IgD-negative memory B cell (primary cell): Measurements from ENCODE around the gene ITGB6. TPM values are rescaled to one million over a fixed set of nuclear protein-coding genes. Genes with fewer than 3 reads are reported as not detected.

Source experiments
- H3K27ac Mint-ChIP-seq, 3 donors: one replicate each; pipeline ENCODE4 v1.8.0; 2020 to 2022; ENCODE audit warnings: mild to moderate bottlenecking in 3 of 3, mixed read lengths in 3 of 3, moderate library complexity in 1 of 3
- H3K27me3 Mint-ChIP-seq: one replicate; pipeline ENCODE4 v1.8.0; 2021; ENCODE audit warnings: mixed read lengths
- H3K36me3 Mint-ChIP-seq: one replicate; pipeline ENCODE4 v1.8.0; 2020; ENCODE audit warnings: mild to moderate bottlenecking, mixed read lengths
- H3K4me1 Mint-ChIP-seq, 3 donors: one replicate each; pipeline ENCODE4 v1.8.0; 2020 to 2022; ENCODE audit warnings: mixed read lengths in 3 of 3, mild to moderate bottlenecking in 1 of 3
- H3K4me3 Mint-ChIP-seq, 4 donors: one replicate each; pipeline ENCODE4 v1.8.0; 2020 to 2022; ENCODE audit warnings: mild to moderate bottlenecking in 4 of 4, mixed read lengths in 4 of 4, moderate library complexity in 3 of 4
- H3K9me3 Mint-ChIP-seq, 3 donors: one replicate each; pipeline ENCODE4 v1.8.0; 2020 to 2021; ENCODE audit warnings: mixed read lengths in 3 of 3, mild to moderate bottlenecking in 1 of 3
- polyA plus RNA-seq: library from polyadenylated mRNA; unstranded; fragments of 300-500 nt; fragmentation: Illumina TruSeq; gene quantifications from one replicate; pipeline ENCODE4 v1.2.3, GENCODE V29; 2021

The ITGB6 gene
- polyA plus RNA-seq, 1 donor from 2014 or later = not detected

GRCh38 chr2:160057356-160057755 lies 142.7 kb downstream of the ITGB6 start:
- Mint-ChIP-seq H3K27me3 (peaks cover 22% of the 10 kb centered on the region), H3K27ac (no peak overlapping the region), H3K4me1 (no peaks in the 10 kb centered on the region)

DNA sequence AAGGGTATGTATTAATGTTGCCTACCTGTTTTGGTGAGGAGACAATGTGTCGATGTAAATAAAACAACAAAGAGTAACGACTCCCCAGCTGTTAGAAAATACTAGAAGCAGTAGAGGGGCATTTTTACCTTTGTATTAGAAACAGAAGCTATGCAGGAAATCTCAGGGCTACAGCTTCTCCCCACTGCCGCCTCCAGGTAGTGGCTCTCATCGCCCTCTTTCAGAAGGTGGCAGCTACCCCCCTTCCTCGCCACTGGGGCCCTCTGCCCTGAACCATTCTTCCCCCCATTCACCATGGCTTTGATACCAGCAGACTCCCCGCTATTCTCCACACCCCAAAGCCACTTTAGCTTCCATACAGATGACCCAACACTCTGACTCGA lies 144.4 kb downstream of the ITGB6 start:
- H3K4me1 Mint-ChIP-seq = no peaks in the 10 kb centered on the region
- peaks cover 0 to 1% (median 0%) of the 10 kb centered on the region in 3 donors for H3K9me3 Mint-ChIP-seq
- H3K36me3 Mint-ChIP-seq = peaks cover 2% of the 10 kb centered on the region
- no peak overlapping the region for H3K27ac Mint-ChIP-seq
- no peak overlapping the region for H3K4me3 Mint-ChIP-seq
- H3K27me3 Mint-ChIP-seq = peaks cover 18% of the 10 kb centered on the region

More at GRCh38 chr2:160057356-160057755, 142.7 kb downstream of the ITGB6 start:
- Mint-ChIP-seq H3K4me3 (no peak overlapping the region), H3K9me3 (peaks cover 0 to 1% (median 0%) of the 10 kb centered on the region in 3 donors), H3K36me3 (peaks cover 2% of the 10 kb centered on the region)

GRCh38 chr2:160054984-160055725 lies 144.9 kb downstream of the ITGB6 start:
- H3K27me3 Mint-ChIP-seq = peaks cover 14% of the 10 kb centered on the region
- peaks cover 2% of the 10 kb centered on the region for H3K36me3 Mint-ChIP-seq

DNA sequence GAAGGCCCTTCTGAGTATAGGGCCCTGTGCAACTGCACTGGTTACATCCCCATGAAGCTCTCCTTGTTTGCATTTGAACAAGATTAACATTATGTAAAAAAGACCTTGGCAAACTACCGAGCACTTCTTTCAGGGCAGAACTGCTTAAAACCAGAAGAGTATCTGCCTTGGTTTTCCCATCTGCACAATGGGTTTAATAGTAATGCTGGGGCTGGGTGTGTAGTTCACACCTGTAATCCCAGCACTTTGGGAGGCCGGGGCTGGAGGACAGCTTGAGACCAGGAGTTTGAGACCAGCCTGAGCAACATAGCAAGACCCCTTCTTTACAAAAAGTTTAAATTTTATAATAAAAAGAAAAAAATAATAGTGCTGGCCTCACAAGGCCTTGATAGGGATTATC lies 146.1 kb downstream of the ITGB6 start:
- peaks cover 8% of the 10 kb centered on the region for H3K27me3 Mint-ChIP-seq
- no peak overlapping the region for H3K27ac Mint-ChIP-seq
- H3K4me3 Mint-ChIP-seq = no peak overlapping the region
- H3K36me3 Mint-ChIP-seq = no peaks in the 10 kb centered on the region
- H3K9me3 Mint-ChIP-seq = peaks cover 0 to 1% (median 0%) of the 10 kb centered on the region in 3 donors
- H3K4me1 Mint-ChIP-seq = no peaks in the 10 kb centered on the region

More at GRCh38 chr2:160054984-160055725, 144.9 kb downstream of the ITGB6 start:
- Mint-ChIP-seq H3K27ac (no peak overlapping the region), H3K4me3 (no peak overlapping the region), H3K4me1 (no peaks in the 10 kb centered on the region), H3K9me3 (peaks cover 0 to 1% (median 0%) of the 10 kb centered on the region in 3 donors)

DNA sequence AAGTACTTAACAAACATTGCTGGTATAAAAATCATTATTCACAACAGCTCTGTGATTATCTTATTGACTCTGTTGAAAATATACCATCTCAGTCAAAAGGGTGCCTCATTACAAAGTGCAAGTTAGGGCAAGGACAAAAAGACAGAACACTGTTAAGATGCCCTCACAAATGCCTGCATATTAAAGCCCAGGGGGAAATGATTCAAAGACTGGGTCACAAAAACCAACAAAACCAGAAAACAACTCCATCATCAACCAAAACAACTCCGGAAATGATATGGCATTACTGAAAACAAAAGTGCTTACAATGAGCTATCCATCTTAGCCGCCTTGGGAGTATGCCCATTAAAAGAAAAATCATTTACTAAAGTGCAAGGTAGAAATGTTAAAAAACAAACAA lies 147.5 kb downstream of the ITGB6 start:
- H3K27ac Mint-ChIP-seq = no peak overlapping the region
- no peaks in the 10 kb centered on the region for H3K36me3 Mint-ChIP-seq
- H3K4me1 Mint-ChIP-seq = no peaks in the 10 kb centered on the region
- H3K27me3 Mint-ChIP-seq = peaks cover 6% of the 10 kb centered on the region
- H3K9me3 Mint-ChIP-seq = peaks cover 0 to 1% (median 0%) of the 10 kb centered on the region in 3 donors
- H3K4me3 Mint-ChIP-seq = no peak overlapping the region

- Mint-ChIP-seq H3K27me3 (peaks cover 6% of the 10 kb centered on the region), H3K27ac (no peak overlapping the region), H3K4me3 (no peak overlapping the region), H3K4me1 (no peaks in the 10 kb centered on the region), H3K36me3 (no peaks in the 10 kb centered on the region), H3K9me3 (peaks cover 0 to 1% (median 0%) of the 10 kb centered on the region in 3 donors)
Observed at GRCh38 chr2:160051371-160051800, 148.7 kb downstream of the ITGB6 start.

GRCh38 chr2:160050147-160050546 lies 149.9 kb downstream of the ITGB6 start:
- Mint-ChIP-seq H3K4me3 (no peak overlapping the region), H3K27ac (no peak overlapping the region), H3K27me3 (peaks cover 6% of the 10 kb centered on the region), H3K36me3 (no peaks in the 10 kb centered on the region), H3K9me3 (no peaks in the 10 kb centered on the region), H3K4me1 (no peaks in the 10 kb centered on the region)

Other genes starting within 250 kb of the ITGB6 start
- not detected for gene PLA2R1, start 137.7 kb downstream of the ITGB6 start, polyA plus RNA-seq